GM23338 (cell line): ENCODE measurements around the gene PPM1E. TPM values are rescaled to one million over a fixed set of nuclear protein-coding genes. Genes with fewer than 3 reads are reported as not detected.

Experiments used
- ATAC-seq: fragments of 200-7000 bp; cut with Tn5 transposase; 3 replicates; pipeline ENCODE4 v1.9.1; 2020
- DNase-seq: peaks from one replicate; pipeline ENCODE4 v3.0.0-alpha.2; 2015; ENCODE audit warnings: low spot score
- H2AFZ ChIP-seq: fragments of 200-600 bp; sonication (generic); 2 replicates; pipeline ENCODE4 v1.8.0; 2016; ENCODE audit warnings: antibody characterized with exemption, mild to moderate bottlenecking, moderate library complexity
- H3F3A ChIP-seq: fragments of 200-600 bp; sonication (generic); replicated peaks from 2 replicates; pipeline ENCODE4 v1.8.0; 2017; ENCODE audit warnings: antibody characterized with exemption, mixed run types, low read depth
- H3K27ac ChIP-seq: fragments of 200-600 bp; sonication (generic); 2 replicates; pipeline ENCODE4 v1.6.1; 2016; ENCODE audit warnings: low read depth
- H3K27me3 ChIP-seq: fragments of 200-600 bp; sonication (generic); 2 replicates; pipeline ENCODE4 v1.8.0; 2016; ENCODE audit warnings: mild to moderate bottlenecking, mixed run types, moderate library complexity; ENCODE audit not compliant: insufficient read depth
- H3K36me3 ChIP-seq: fragments of 200-600 bp; sonication (generic); 2 replicates; pipeline ENCODE4 v1.8.0; 2016; ENCODE audit warnings: mild to moderate bottlenecking; ENCODE audit not compliant: insufficient read depth
- H3K4me1 ChIP-seq: fragments of 200-600 bp; sonication (generic); 2 replicates; pipeline ENCODE4 v1.8.0; 2016; ENCODE audit warnings: mild to moderate bottlenecking, moderate library complexity; ENCODE audit not compliant: insufficient read depth
- H3K4me2 ChIP-seq: fragments of 200-600 bp; sonication (generic); 2 replicates; pipeline ENCODE4 v1.7.1; 2017; ENCODE audit warnings: mixed run types
- H3K4me3 ChIP-seq: fragments of 200-600 bp; sonication (generic); 2 replicates; pipeline ENCODE4 v1.6.1; 2016; ENCODE audit warnings: mixed run types
- H3K79me2 ChIP-seq: fragments of 200-600 bp; sonication (generic); replicated peaks from 2 replicates; pipeline ENCODE4 v1.8.0; 2017; ENCODE audit warnings: mild to moderate bottlenecking; ENCODE audit not compliant: insufficient read depth
- H3K9me2 ChIP-seq: fragments of 200-600 bp; sonication (generic); 2 replicates; pipeline ENCODE4 v1.8.0; 2017; ENCODE audit not compliant: insufficient read depth
- H4K20me1 ChIP-seq: fragments of 200-600 bp; sonication (generic); replicated peaks from 2 replicates; pipeline ENCODE4 v1.8.0; 2017; ENCODE audit warnings: mild to moderate bottlenecking; ENCODE audit not compliant: insufficient read depth
- H3K27ac Mint-ChIP-seq: 2 replicates; pipeline ENCODE4 v1.8.0; 2020; ENCODE audit warnings: inconsistent platforms, mild to moderate bottlenecking, moderate library complexity, mixed read lengths
- H3K27me3 Mint-ChIP-seq: 3 replicates; pipeline ENCODE4 v1.8.0; 2022; ENCODE audit warnings: low read depth, mild to moderate bottlenecking, moderate library complexity, mixed read lengths, inconsistent platforms; ENCODE audit not compliant: insufficient read depth, poor library complexity
- H3K36me3 Mint-ChIP-seq: 3 replicates; pipeline ENCODE4 v1.8.0; 2021; ENCODE audit warnings: low read depth, mild to moderate bottlenecking, inconsistent platforms, moderate library complexity, mixed read lengths
- H3K4me1 Mint-ChIP-seq: 3 replicates; pipeline ENCODE4 v1.8.0; 2020; ENCODE audit warnings: mild to moderate bottlenecking, inconsistent platforms, mixed read lengths
- H3K4me3 Mint-ChIP-seq: 3 replicates; pipeline ENCODE4 v1.8.0; 2021; ENCODE audit warnings: moderate library complexity, mild to moderate bottlenecking, inconsistent platforms, mixed read lengths
- H3K9me3 Mint-ChIP-seq: 3 replicates; pipeline ENCODE4 v1.8.0; 2020; ENCODE audit warnings: moderate library complexity, mild to moderate bottlenecking, inconsistent platforms, mixed read lengths
- CREB1 ChIP-seq: fragments of 250-450 bp; sonication (Bioruptor Pico); IDR thresholded peaks from 2 replicates; pipeline ENCODE4 v1.5.0; 2020; ENCODE audit warnings: low read depth, mild to moderate bottlenecking, moderate library complexity
- EZH2 ChIP-seq: fragments of 200-600 bp; sonication (generic); IDR thresholded peaks from one replicate; pipeline ENCODE4 v1.8.0; 2017; ENCODE audit warnings: antibody characterized with exemption, mild to moderate bottlenecking, low read depth; ENCODE audit not compliant: unreplicated experiment
- EZH2phosphoT487 ChIP-seq: fragments of 200-600 bp; sonication (generic); IDR thresholded peaks from one replicate; pipeline ENCODE4 v1.8.1; 2018; ENCODE audit warnings: antibody characterized with exemption; ENCODE audit not compliant: unreplicated experiment
- JUNB ChIP-seq: IDR thresholded peaks from one replicate; pipeline ENCODE4 v1.6.1; 2016; ENCODE audit warnings: antibody characterized with exemption; ENCODE audit not compliant: unreplicated experiment
- NANOG ChIP-seq: IDR thresholded peaks from 2 replicates; pipeline ENCODE4 v1.6.1; 2016; ENCODE audit warnings: antibody characterized with exemption, borderline replicate concordance
- STAT1 ChIP-seq: IDR thresholded peaks from one replicate; pipeline ENCODE4 v1.6.1; 2016; ENCODE audit warnings: antibody characterized with exemption; ENCODE audit not compliant: unreplicated experiment
- ZNF114 ChIP-seq: fragments of 250-450 bp; sonication (Bioruptor Pico); IDR thresholded peaks from 2 replicates; pipeline ENCODE4 v1.5.0; 2020; ENCODE audit warnings: mild to moderate bottlenecking, moderate library complexity
- ZNF331 ChIP-seq: fragments of 250-450 bp; sonication (Bioruptor Pico); IDR thresholded peaks from 2 replicates; pipeline ENCODE4 v1.5.0; 2020; ENCODE audit warnings: low read depth, mild to moderate bottlenecking, moderate library complexity
- polyA plus RNA-seq: library from polyadenylated mRNA; unstranded; fragments of >200 nt; fragmentation: Nextera tagmentation; extraction: Ambion mirVana; gene quantifications from 2 replicates; pipeline ENCODE4 v1.2.1, GENCODE V29; 2016
- total RNA-seq: library from RNA; depleted of rRNA; stranded (reverse); fragments of >200 nt; shearing (Covaris generic); gene quantifications from 2 replicates; pipeline ENCODE4 v1.2.3, GENCODE V29; 2014
- TF ChIP-seq, protein P1 (sequence below), 2 experiments: fragments of 200-600 bp in 1 of 2; sonication (generic) in 1 of 2; conservative IDR thresholded peaks; 2 replicates each; pipeline versions ENCODE4 v1.5.1 to v1.6.1; 2016 to 2017; ENCODE audit warnings: antibody characterized with exemption in 2 of 2, low read depth in 2 of 2, mild to moderate bottlenecking in 2 of 2, moderate library complexity in 1 of 2
- TF ChIP-seq, protein P2 (sequence below): IDR thresholded peaks from 2 replicates; pipeline ENCODE4 v1.6.1; 2016; ENCODE audit warnings: antibody characterized with exemption
- TF ChIP-seq, protein P3 (sequence below): fragments of 250-450 bp; sonication (Bioruptor Pico); IDR thresholded peaks from 2 replicates; pipeline ENCODE4 v1.5.0; 2020; ENCODE audit warnings: mild to moderate bottlenecking, moderate library complexity
- TF ChIP-seq, protein P4 (sequence below): IDR thresholded peaks from one replicate; pipeline ENCODE4 v1.6.1; 2018; ENCODE audit warnings: antibody characterized with exemption; ENCODE audit not compliant: unreplicated experiment

The PPM1E gene
- total and polyA plus RNA-seq, 2 experiments from 2014 or later: 2.1 to 13.8 TPM

DNA sequence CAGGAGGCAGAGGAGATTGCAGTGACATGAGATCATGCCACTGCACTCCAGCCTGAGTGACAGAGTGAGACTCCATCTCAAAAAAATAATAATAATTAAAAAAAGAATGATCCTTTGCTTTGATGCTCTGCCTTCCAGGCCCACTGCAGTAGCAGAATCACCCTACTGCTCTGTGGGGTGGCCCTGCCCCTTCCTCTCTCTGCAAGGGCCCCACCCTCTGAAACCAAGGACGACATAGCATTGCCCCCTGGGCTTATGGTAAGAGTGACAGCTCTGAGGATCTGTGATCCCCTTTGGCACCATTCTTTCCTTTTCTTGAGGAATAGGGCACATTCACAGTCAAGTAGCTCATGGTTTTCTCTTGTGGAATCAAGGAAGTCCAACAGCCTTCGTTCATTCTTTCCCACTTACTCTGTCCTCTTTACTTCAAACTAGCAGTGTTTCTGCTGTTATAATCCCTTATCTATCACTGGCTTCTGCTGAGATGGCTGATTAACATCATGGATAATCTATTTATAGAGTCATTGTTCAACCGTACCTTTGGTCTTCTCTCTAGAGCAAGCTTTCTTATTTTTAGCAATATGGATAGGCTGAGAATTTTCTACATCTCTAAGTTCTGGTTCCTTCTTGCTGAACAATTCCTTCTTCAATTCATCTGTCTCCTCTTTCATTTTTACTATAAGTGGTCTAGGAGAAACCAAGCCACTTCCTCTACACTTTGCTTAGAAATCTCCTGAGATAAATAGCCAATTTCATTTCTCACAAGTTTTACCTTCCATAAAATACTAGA, 49.1 kb upstream of the PPM1E start:
- Histone ChIP-seq H3K4me1 (no peaks in the 10 kb centered on the region), H3K79me2 (no peaks in the 10 kb centered on the region), H3K27me3 (no peaks in the 10 kb centered on the region), H3K9me2 (no peaks in the 10 kb centered on the region), H3F3A (no peaks in the 10 kb centered on the region), H2AFZ (no peak overlapping the region), H3K4me2 (no peak overlapping the region), H3K4me3 (no peak overlapping the region), H3K36me3 (no peaks in the 10 kb centered on the region), H4K20me1 (no peaks in the 10 kb centered on the region), H3K27ac (no peak overlapping the region)
- no peaks in the 10 kb centered on the region for H3K27me3 Mint-ChIP-seq
- H3K4me1 Mint-ChIP-seq: no peaks in the 10 kb centered on the region; the same call in 2 of the 3 replicates
- DNase-seq (no peak), ATAC-seq (no peak)
- no peaks in the 10 kb centered on the region for H3K36me3 Mint-ChIP-seq
- no peak overlapping the region for H3K27ac Mint-ChIP-seq
- H3K9me3 Mint-ChIP-seq: no peaks in the 10 kb centered on the region
- TF ChIP-seq ZNF331 (CRISPR knock-in tag) (no peak), STAT1 (no peak), EZH2phosphoT487 (no peak), ZNF114 (CRISPR knock-in tag) (no peak), EZH2 (no peak), CREB1 (no peak), NANOG (no peak), JUNB (no peak)
- TF ChIP-seq, protein P1, sequence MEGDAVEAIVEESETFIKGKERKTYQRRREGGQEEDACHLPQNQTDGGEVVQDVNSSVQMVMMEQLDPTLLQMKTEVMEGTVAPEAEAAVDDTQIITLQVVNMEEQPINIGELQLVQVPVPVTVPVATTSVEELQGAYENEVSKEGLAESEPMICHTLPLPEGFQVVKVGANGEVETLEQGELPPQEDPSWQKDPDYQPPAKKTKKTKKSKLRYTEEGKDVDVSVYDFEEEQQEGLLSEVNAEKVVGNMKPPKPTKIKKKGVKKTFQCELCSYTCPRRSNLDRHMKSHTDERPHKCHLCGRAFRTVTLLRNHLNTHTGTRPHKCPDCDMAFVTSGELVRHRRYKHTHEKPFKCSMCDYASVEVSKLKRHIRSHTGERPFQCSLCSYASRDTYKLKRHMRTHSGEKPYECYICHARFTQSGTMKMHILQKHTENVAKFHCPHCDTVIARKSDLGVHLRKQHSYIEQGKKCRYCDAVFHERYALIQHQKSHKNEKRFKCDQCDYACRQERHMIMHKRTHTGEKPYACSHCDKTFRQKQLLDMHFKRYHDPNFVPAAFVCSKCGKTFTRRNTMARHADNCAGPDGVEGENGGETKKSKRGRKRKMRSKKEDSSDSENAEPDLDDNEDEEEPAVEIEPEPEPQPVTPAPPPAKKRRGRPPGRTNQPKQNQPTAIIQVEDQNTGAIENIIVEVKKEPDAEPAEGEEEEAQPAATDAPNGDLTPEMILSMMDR (conservative IDR thresholded peaks at IDR 0.05; ENCODE audit: low read depth in 2 of 2): no peak
- TF ChIP-seq, protein P2, sequence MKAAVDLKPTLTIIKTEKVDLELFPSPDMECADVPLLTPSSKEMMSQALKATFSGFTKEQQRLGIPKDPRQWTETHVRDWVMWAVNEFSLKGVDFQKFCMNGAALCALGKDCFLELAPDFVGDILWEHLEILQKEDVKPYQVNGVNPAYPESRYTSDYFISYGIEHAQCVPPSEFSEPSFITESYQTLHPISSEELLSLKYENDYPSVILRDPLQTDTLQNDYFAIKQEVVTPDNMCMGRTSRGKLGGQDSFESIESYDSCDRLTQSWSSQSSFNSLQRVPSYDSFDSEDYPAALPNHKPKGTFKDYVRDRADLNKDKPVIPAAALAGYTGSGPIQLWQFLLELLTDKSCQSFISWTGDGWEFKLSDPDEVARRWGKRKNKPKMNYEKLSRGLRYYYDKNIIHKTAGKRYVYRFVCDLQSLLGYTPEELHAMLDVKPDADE: no peak
- TF ChIP-seq, protein P3, sequence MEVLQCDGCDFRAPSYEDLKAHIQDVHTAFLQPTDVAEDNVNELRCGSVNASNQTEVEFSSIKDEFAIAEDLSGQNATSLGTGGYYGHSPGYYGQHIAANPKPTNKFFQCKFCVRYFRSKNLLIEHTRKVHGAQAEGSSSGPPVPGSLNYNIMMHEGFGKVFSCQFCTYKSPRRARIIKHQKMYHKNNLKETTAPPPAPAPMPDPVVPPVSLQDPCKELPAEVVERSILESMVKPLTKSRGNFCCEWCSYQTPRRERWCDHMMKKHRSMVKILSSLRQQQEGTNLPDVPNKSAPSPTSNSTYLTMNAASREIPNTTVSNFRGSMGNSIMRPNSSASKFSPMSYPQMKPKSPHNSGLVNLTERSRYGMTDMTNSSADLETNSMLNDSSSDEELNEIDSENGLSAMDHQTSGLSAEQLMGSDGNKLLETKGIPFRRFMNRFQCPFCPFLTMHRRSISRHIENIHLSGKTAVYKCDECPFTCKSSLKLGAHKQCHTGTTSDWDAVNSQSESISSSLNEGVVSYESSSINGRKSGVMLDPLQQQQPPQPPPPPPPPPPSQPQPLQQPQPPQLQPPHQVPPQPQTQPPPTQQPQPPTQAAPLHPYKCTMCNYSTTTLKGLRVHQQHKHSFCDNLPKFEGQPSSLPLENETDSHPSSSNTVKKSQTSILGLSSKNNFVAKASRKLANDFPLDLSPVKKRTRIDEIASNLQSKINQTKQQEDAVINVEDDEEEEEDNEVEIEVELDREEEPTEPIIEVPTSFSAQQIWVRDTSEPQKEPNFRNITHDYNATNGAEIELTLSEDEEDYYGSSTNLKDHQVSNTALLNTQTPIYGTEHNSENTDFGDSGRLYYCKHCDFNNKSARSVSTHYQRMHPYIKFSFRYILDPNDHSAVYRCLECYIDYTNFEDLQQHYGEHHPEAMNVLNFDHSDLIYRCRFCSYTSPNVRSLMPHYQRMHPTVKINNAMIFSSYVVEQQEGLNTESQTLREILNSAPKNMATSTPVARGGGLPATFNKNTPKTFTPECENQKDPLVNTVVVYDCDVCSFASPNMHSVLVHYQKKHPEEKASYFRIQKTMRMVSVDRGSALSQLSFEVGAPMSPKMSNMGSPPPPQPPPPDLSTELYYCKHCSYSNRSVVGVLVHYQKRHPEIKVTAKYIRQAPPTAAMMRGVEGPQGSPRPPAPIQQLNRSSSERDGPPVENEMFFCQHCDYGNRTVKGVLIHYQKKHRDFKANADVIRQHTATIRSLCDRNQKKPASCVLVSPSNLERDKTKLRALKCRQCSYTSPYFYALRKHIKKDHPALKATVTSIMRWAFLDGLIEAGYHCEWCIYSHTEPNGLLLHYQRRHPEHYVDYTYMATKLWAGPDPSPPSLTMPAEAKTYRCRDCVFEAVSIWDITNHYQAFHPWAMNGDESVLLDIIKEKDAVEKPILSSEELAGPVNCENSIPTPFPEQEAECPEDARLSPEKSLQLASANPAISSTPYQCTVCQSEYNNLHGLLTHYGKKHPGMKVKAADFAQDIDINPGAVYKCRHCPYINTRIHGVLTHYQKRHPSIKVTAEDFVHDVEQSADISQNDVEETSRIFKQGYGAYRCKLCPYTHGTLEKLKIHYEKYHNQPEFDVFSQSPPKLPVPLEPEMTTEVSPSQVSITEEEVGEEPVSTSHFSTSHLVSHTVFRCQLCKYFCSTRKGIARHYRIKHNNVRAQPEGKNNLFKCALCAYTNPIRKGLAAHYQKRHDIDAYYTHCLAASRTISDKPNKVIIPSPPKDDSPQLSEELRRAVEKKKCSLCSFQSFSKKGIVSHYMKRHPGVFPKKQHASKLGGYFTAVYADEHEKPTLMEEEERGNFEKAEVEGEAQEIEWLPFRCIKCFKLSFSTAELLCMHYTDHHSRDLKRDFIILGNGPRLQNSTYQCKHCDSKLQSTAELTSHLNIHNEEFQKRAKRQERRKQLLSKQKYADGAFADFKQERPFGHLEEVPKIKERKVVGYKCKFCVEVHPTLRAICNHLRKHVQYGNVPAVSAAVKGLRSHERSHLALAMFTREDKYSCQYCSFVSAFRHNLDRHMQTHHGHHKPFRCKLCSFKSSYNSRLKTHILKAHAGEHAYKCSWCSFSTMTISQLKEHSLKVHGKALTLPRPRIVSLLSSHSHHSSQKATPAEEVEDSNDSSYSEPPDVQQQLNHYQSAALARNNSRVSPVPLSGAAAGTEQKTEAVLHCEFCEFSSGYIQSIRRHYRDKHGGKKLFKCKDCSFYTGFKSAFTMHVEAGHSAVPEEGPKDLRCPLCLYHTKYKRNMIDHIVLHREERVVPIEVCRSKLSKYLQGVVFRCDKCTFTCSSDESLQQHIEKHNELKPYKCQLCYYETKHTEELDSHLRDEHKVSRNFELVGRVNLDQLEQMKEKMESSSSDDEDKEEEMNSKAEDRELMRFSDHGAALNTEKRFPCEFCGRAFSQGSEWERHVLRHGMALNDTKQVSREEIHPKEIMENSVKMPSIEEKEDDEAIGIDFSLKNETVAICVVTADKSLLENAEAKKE (CRISPR knock-in tag): no peak
- TF ChIP-seq, protein P4, sequence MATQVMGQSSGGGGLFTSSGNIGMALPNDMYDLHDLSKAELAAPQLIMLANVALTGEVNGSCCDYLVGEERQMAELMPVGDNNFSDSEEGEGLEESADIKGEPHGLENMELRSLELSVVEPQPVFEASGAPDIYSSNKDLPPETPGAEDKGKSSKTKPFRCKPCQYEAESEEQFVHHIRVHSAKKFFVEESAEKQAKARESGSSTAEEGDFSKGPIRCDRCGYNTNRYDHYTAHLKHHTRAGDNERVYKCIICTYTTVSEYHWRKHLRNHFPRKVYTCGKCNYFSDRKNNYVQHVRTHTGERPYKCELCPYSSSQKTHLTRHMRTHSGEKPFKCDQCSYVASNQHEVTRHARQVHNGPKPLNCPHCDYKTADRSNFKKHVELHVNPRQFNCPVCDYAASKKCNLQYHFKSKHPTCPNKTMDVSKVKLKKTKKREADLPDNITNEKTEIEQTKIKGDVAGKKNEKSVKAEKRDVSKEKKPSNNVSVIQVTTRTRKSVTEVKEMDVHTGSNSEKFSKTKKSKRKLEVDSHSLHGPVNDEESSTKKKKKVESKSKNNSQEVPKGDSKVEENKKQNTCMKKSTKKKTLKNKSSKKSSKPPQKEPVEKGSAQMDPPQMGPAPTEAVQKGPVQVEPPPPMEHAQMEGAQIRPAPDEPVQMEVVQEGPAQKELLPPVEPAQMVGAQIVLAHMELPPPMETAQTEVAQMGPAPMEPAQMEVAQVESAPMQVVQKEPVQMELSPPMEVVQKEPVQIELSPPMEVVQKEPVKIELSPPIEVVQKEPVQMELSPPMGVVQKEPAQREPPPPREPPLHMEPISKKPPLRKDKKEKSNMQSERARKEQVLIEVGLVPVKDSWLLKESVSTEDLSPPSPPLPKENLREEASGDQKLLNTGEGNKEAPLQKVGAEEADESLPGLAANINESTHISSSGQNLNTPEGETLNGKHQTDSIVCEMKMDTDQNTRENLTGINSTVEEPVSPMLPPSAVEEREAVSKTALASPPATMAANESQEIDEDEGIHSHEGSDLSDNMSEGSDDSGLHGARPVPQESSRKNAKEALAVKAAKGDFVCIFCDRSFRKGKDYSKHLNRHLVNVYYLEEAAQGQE: no peak
- no peak overlapping the region for H3K4me3 Mint-ChIP-seq
